ENCODE measurements around the gene DHX32.

Gene DHX32

DNA sequence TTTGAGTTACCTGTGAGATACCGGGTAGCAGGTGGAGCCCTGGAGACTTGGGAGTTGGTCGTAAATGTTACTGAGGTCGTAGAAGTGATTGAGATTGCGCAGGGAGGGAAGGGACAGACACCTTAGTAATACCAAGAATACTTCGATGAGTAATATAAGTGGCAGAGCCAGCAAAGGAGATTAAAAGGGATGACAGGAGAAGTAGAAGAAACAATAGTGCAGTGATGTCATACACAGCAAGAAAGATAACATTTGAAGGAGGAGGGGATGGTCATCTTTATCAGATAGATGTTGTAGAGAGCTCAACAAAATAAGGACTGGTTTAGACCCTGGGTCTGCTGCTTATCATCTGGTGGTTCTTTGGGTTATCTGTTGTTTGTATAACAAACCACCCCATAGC lies 52.8 kb downstream of the DHX32 start:
- TF ChIP-seq RARB (CRISPR knock-in tag; IDR thresholded peaks at IDR 0.05), result no peak
- TF ChIP-seq, protein P1, sequence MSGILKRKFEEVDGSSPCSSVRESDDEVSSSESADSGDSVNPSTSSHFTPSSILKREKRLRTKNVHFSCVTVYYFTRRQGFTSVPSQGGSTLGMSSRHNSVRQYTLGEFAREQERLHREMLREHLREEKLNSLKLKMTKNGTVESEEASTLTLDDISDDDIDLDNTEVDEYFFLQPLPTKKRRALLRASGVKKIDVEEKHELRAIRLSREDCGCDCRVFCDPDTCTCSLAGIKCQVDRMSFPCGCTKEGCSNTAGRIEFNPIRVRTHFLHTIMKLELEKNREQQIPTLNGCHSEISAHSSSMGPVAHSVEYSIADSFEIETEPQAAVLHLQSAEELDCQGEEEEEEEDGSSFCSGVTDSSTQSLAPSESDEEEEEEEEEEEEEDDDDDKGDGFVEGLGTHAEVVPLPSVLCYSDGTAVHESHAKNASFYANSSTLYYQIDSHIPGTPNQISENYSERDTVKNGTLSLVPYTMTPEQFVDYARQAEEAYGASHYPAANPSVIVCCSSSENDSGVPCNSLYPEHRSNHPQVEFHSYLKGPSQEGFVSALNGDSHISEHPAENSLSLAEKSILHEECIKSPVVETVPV (CRISPR knock-in tag; IDR thresholded peaks at IDR 0.05), result no peak
- no peak for TF ChIP-seq ESRRG (CRISPR knock-in tag; IDR thresholded peaks at IDR 0.05)
- no peak for TF ChIP-seq PPARA (CRISPR knock-in tag; IDR thresholded peaks at IDR 0.05; ENCODE audit: borderline replicate concordance)
- no peak for TF ChIP-seq ZFP3 (CRISPR knock-in tag; IDR thresholded peaks at IDR 0.05)
- no peak for TF ChIP-seq SNAI2 (CRISPR knock-in tag; IDR thresholded peaks at IDR 0.05)
- TF ChIP-seq, protein P2, sequence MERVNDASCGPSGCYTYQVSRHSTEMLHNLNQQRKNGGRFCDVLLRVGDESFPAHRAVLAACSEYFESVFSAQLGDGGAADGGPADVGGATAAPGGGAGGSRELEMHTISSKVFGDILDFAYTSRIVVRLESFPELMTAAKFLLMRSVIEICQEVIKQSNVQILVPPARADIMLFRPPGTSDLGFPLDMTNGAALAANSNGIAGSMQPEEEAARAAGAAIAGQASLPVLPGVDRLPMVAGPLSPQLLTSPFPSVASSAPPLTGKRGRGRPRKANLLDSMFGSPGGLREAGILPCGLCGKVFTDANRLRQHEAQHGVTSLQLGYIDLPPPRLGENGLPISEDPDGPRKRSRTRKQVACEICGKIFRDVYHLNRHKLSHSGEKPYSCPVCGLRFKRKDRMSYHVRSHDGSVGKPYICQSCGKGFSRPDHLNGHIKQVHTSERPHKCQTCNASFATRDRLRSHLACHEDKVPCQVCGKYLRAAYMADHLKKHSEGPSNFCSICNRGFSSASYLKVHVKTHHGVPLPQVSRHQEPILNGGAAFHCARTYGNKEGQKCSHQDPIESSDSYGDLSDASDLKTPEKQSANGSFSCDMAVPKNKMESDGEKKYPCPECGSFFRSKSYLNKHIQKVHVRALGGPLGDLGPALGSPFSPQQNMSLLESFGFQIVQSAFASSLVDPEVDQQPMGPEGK (CRISPR knock-in tag; IDR thresholded peaks at IDR 0.05; ENCODE audit: borderline replicate concordance), result no peak
- TF ChIP-seq ARNTL (CRISPR knock-in tag; IDR thresholded peaks at IDR 0.05; ENCODE audit: borderline replicate concordance, low read depth), result no peak
- no peak for TF ChIP-seq TOX (CRISPR knock-in tag; IDR thresholded peaks at IDR 0.05; ENCODE audit: borderline replicate concordance)
- no peak for TF ChIP-seq ZNF70 (CRISPR knock-in tag; IDR thresholded peaks at IDR 0.05)
- no peak for TF ChIP-seq ISL1 (CRISPR knock-in tag; IDR thresholded peaks at IDR 0.05)
- no peak for TF ChIP-seq ZNF8 (CRISPR knock-in tag; IDR thresholded peaks at IDR 0.05)
- no peak for TF ChIP-seq OSR1 (CRISPR knock-in tag; IDR thresholded peaks at IDR 0.05)
- no peak for TF ChIP-seq ZFP30 (CRISPR knock-in tag; IDR thresholded peaks at IDR 0.05)
- TF ChIP-seq TSHZ2 (CRISPR knock-in tag; IDR thresholded peaks at IDR 0.05), result no peak
- TF ChIP-seq, protein P3, sequence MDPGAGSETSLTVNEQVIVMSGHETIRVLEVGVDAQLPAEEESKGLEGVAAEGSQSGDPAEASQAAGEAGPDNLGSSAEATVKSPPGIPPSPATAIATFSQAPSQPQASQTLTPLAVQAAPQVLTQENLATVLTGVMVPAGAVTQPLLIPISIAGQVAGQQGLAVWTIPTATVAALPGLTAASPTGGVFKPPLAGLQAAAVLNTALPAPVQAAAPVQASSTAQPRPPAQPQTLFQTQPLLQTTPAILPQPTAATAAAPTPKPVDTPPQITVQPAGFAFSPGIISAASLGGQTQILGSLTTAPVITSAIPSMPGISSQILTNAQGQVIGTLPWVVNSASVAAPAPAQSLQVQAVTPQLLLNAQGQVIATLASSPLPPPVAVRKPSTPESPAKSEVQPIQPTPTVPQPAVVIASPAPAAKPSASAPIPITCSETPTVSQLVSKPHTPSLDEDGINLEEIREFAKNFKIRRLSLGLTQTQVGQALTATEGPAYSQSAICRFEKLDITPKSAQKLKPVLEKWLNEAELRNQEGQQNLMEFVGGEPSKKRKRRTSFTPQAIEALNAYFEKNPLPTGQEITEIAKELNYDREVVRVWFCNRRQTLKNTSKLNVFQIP (CRISPR knock-in tag; IDR thresholded peaks at IDR 0.05; ENCODE audit: borderline replicate concordance, low read depth), result no peak
- TF ChIP-seq GLIS3 (CRISPR knock-in tag; IDR thresholded peaks at IDR 0.05), result no peak
- TF ChIP-seq BACH2 (CRISPR knock-in tag; IDR thresholded peaks at IDR 0.05; ENCODE audit: borderline replicate concordance), result no peak
- no peak for TF ChIP-seq ZNF565 (CRISPR knock-in tag; conservative IDR thresholded peaks at IDR 0.05; ENCODE audit: low read depth)
- no peak for TF ChIP-seq TCF4 (CRISPR knock-in tag; IDR thresholded peaks at IDR 0.05; ENCODE audit: borderline replicate concordance)
- ATAC-seq, result no peak

DNA sequence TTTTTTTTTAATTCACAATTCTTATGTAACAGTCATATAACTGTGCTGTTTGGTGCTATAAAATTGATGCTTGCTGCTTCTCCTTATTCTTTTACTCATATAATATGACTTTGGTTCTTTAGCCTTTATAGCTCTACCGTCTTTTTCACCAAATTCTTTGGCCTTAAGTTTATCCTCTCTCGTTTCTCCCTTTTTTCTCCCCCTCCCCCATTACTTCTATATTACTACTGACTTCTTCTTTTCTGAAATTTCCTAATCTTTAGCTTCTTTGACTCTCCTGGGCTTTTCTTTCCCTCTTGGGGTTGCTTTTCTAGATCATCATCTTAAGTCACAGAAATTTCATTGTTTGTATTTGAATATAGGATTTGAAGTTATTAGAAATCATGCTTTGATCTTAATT lies 54.0 kb downstream of the DHX32 start:
- TF ChIP-seq, protein P3 (CRISPR knock-in tag; IDR thresholded peaks at IDR 0.05; ENCODE audit: borderline replicate concordance, low read depth), result no peak
- TF ChIP-seq PPARA (CRISPR knock-in tag; IDR thresholded peaks at IDR 0.05; ENCODE audit: borderline replicate concordance), result no peak
- TF ChIP-seq RARB (CRISPR knock-in tag; IDR thresholded peaks at IDR 0.05), result no peak
- no peak for TF ChIP-seq BACH2 (CRISPR knock-in tag; IDR thresholded peaks at IDR 0.05; ENCODE audit: borderline replicate concordance)
- TF ChIP-seq TOX (CRISPR knock-in tag; IDR thresholded peaks at IDR 0.05; ENCODE audit: borderline replicate concordance), result no peak
- no peak for TF ChIP-seq ISL1 (CRISPR knock-in tag; IDR thresholded peaks at IDR 0.05)
- no peak for TF ChIP-seq ESRRG (CRISPR knock-in tag; IDR thresholded peaks at IDR 0.05)
- TF ChIP-seq GLIS3 (CRISPR knock-in tag; IDR thresholded peaks at IDR 0.05), result no peak
- no peak for TF ChIP-seq SNAI2 (CRISPR knock-in tag; IDR thresholded peaks at IDR 0.05)
- TF ChIP-seq ZFP3 (CRISPR knock-in tag; IDR thresholded peaks at IDR 0.05), result no peak
- no peak for TF ChIP-seq TCF4 (CRISPR knock-in tag; IDR thresholded peaks at IDR 0.05; ENCODE audit: borderline replicate concordance)
- TF ChIP-seq, protein P2 (CRISPR knock-in tag; IDR thresholded peaks at IDR 0.05; ENCODE audit: borderline replicate concordance), result no peak
- no peak for TF ChIP-seq TSHZ2 (CRISPR knock-in tag; IDR thresholded peaks at IDR 0.05)
- TF ChIP-seq OSR1 (CRISPR knock-in tag; IDR thresholded peaks at IDR 0.05), result no peak
- TF ChIP-seq ZNF70 (CRISPR knock-in tag; IDR thresholded peaks at IDR 0.05), result no peak
- TF ChIP-seq CSDC2 (CRISPR knock-in tag; IDR thresholded peaks at IDR 0.05), result no peak
- TF ChIP-seq ARNTL (CRISPR knock-in tag; IDR thresholded peaks at IDR 0.05; ENCODE audit: borderline replicate concordance, low read depth), result no peak
- no peak for ATAC-seq

All from SK-N-SH treated with all-trans-retinoic acid at 6 μM for 48 hours (cell line).